GM19324 (cell line): ENCODE data around the gene CLECL1.
"Not testable (repeated sequence)": the region's sequence is repeated elsewhere in the genome, so short reads cannot be mapped to it uniquely, and the experiment has no call there.

Experiments used
- ATAC-seq: cut with Tn5 transposase; IDR thresholded peaks from one replicate; pipeline ENCODE4 v1.9.1; 2021; ENCODE audit warnings: mild to moderate bottlenecking, moderate library complexity; ENCODE audit not compliant: unreplicated experiment, low FRiP score

CLECL1 gene

DNA sequence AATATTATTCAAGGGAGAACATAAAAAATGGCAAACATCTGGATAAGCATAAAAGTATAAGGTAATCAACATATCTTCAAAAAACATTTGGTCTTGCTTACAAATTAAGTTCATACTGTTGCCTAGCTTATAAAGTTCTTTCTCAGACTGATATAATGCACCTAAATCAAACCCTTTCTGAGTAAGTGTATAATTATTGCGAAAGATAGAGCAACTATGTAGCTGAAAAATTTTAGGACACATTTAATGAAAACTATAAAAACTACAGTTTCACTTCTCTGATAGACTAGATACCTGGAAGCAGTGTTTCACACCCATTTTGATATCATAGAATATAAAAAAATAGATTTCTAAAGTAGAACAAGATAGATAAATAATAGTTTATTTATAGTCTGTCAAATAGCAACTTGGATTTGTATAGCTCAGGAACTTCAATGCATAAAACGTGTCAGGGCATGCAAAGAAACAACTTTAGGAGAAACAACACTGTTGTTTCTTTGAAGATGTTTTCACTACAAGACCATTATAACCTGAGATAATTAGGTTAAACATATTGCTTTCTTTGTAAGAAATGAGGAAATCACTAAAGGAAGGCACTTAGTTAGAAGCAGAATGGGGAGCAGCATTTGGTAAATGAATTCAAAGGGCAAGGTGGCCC, 7.6 kb downstream of the CLECL1 start:
- ATAC-seq = no peak

GRCh38 chr12:9724023-9724422, 8.9 kb downstream of the CLECL1 start:
- no peak for ATAC-seq

DNA sequence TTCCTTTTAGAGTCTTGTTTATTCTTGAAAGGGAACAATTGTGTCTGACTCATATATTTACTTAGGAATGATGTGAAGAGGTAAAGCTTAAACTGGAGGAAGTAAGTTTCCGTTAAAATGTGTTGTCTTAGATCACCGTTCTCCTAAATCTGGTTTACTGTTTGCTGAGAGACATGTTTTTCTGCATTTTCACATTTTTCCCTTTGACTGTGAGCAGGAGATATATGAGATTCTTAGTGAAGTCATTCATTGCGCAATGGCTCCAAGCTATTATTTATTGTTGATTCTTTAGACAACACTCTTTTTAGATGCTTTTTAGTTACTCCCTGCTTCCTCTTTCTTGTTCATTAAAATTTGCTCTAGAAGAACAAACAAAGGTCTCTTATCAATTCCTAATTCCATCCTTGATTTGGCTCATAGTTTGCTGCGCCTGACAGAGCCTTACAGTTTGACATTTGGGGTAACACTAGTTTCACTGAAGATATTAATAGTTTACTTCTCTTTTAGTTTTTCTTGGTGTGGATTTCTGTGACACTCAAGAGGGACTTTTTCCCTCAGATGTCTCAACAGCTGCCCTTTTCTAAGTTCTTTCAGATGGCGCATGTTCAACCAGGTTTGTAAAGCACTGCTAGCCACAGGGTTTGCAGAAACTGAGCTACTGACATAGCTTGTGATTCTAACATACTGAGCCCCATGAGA, 11.4 kb downstream of the CLECL1 start:
- ATAC-seq = peak; percentile 53

- ATAC-seq = no peak
These were observed 13.1 kb downstream of the CLECL1 start for GRCh38 chr12:9719790-9720189.

DNA sequence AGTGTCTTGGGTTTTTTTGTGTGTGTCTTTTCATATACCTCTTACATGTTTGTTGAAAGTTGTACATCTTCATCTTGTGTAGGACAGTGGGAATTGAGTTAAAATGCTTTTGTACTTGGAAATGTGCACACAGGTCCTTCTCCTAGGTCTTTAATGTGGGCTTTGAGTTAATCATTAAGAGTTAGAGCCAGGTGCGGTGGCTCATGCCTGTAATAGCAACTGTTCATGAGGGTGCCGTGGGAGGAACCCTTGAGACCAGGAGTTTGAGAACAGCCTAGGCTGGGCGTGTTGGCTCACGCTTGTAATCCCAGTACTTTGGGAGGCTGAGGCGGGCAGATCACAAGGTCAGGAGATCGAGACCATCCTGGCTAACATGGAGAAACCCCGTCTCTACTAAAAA, 13.9 kb downstream of the CLECL1 start:
- no peak for ATAC-seq

- no peak for ATAC-seq
These were observed 15.6 kb downstream of the CLECL1 start for GRCh38 chr12:9717070-9717925.

DNA sequence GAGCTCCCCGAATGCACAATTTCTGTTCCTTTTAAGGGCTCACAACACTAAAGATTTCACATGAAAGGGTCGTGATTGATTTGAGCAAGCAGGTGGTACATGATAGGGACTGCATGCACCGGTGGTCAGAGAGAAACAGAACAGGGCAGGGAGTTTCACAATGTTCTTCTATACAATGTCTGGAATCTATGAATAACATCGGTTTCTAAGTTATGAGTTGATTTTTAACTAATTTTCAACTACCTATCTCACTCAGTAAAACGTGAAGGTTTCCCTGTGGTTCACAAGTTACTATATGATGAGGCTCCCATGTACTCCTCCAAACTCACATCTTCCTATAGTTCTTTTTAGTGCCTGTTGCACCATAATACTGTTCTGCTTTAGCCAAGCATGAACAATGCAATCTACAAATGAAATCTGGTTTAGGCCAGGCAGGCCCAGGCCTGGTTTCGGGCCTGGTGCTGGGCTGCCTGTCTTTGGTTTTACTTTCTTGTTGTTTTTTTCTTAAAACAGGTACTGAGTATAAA, 19.8 kb downstream of the CLECL1 start:
- ATAC-seq = peak; percentile 60

- no peak for ATAC-seq
These were observed 21.2 kb downstream of the CLECL1 start for GRCh38 chr12:9711664-9712063.

- no peak for ATAC-seq
These were observed 22.1 kb downstream of the CLECL1 start for GRCh38 chr12:9710584-9711375.

DNA sequence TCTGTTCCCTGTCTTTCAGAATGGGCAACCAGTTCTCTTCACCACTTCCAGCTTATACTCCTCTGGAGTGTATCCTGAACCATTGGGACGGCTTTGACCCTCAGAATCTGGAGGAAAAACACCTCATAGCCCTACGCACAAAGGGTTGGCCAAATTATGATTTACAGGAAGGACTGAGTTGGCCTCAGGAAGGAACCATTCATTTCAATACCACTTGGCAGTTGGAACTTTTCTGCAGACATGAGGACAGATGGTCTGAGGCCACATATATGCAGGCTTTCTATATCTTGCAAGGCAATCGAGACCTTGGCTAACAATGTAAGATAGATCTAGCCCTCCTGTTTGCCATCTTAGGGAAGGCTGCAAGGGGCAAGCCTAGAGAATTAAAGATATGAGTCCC, 24.0 kb downstream of the CLECL1 start:
- ATAC-seq = no peak

GRCh38 chr12:9707864-9708808, 24.8 kb downstream of the CLECL1 start:
- no peak for ATAC-seq

- ATAC-seq = no peak
These were observed 25.5 kb downstream of the CLECL1 start for GRCh38 chr12:9707356-9707755.

- no peak for ATAC-seq
These were observed 26.7 kb downstream of the CLECL1 start for GRCh38 chr12:9706086-9706685.

- not testable (repeated sequence) for ATAC-seq
These were observed 28.3 kb downstream of the CLECL1 start for GRCh38 chr12:9704561-9704960.

DNA sequence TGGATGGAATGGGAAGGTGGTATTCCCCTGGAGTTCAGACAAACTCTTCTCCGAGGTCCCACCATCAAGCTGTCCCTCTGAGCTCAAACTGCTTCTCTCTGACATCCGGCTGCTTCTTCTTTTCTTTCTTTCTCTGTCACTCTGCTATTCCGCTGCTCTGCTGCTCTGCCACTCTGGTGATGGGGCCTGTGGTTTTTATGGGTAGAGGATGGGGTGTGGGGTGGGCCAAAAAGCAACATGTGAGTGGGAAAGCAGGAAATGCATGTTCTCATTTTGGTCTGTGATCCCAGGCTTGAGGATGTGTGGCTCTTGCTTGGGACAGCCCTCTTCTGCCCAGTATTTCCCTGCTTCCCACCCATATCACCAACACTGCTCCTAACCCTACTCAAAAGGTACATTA, 30.6 kb downstream of the CLECL1 start:
- ATAC-seq = no peak

DNA sequence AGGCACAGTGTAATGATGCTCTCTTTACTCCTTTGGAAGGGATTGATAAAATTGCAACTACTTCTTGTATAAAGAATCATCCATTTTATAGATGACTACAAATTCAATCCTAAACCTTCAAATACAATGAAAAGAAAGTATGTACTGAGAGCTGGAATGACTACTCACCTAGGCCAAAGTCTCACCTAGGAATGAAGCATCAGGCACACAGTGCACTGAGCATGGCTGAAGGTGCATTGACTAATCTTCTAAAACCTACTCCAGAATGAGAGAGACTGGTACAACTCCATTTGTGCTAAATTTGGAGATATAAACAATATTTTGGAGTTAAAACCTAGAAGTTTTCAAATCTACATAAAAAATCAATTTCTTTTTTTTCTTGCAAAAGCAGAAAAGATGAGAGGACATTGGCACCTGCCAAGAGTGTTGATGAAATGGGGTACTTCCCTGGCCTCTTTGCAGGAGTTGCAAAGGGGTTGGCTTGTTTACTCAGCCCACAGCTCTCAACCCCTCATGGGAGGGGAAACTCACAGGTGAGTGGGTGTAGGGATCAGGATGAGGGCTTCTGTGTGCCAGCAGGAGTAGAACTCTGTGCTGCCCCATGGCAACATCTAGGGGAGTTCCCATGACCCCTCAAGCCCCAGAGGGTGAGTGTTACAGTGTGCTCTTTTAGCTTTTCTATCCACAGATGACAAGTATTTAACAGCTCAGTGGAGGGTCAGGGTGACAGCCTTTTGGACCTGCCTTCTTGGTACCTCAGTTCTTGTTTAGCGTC, 31.3 kb downstream of the CLECL1 start:
- no peak for ATAC-seq

DNA sequence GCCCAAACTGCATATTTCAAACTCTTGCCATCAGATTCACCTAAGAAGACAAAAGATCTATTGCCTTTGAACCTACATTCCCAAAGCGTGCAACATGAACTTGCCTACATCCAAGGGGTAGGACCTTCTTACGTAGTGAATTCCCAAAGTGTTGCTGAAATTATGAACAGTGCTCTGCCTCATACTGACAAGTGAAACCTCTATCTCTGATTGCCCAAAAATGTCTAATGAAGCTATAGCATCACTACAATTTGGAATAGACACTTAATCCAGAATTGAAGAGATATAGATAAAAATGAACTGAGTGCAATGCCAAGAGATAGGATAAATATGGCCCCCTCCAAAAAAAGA, 32.3 kb downstream of the CLECL1 start:
- ATAC-seq = no peak

DNA sequence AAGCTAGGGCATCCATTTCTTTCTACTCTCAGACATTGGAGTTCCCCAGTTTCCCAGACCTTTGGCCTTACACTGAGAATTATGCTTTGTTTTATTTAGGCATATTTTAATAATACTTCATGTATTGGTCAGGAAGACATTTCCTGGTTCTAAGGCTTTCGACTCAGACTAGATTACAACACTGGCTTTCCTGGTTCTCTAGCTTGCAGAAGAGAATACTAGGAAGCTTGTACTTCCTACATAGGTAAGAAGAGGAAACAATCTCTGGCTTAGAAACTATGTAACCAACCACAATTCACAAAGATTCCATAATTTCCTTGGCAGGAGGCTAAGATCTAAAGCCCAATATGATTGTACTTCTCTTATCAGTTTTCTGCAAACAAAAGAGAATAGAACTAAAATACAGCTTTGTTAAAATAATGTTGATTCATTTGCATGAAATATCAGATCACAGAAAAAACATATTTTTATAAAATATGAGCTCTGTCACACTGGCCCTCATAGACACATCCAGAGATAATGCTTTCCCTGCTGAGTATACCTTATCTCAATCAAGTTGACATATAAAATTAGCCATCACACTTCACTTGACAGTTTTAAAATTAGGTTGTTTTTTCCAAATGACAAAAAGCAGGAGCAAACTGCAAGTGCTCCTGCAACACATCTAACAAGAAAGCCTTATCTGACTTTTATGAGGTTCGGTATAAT, 32.8 kb downstream of the CLECL1 start:
- ATAC-seq = no peak
